GM19452 (cell line): ENCODE results near the gene CERS4.
"Not testable (repeated sequence)": the region's sequence is repeated elsewhere in the genome, so short reads cannot be mapped to it uniquely, and the experiment has no call there.

Experiments used
- ATAC-seq: cut with Tn5 transposase; IDR thresholded peaks from one replicate; pipeline ENCODE4 v1.9.1; 2021; ENCODE audit not compliant: unreplicated experiment

The CERS4 gene

DNA sequence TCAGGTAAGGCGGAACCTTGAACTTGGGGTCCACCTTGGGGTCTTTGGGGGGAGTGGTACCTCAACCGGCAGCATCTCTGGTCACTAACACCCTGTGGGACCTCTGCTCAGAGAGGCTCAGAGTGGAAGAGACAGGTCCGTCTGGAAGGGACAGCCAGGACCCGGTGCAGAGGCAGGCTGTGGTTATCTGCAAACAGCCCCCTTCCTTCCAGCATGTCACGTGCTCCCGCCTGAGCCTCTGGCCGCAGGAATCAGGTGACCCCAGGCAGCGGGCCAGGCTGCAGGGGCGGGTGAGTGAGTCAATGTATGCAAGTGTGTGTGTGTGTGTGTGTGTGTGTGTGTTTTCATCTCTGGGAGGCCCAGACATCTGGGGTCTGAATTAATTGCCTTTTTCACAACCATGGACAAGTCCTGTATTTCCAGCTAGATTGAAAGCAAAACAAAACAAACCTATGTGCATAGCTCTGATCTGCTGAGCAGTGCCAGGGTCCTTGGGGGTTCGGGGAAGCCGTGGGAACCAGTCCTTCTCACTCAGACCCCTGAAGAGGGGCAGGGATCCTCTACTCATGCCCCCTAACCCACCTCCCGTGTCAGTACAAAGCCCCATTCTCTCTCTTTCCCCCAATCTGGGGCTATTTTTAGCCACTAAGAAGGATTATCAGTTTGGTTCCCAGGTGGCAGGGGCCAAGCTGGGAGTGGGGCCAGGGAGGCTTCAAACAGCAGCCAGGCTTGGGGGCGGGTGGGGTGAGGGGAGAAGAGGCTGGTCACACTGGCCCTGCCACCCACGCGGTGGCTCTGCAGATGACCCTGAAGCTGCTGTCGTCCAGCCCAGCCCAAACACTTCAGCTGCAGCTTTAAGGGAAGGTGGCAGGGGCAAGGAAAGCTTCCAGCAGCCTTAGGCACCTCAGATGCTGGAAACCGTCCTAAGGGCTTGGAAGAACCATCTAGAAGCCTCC lies 31.4 kb downstream of the CERS4 start:
- no peak for ATAC-seq

DNA sequence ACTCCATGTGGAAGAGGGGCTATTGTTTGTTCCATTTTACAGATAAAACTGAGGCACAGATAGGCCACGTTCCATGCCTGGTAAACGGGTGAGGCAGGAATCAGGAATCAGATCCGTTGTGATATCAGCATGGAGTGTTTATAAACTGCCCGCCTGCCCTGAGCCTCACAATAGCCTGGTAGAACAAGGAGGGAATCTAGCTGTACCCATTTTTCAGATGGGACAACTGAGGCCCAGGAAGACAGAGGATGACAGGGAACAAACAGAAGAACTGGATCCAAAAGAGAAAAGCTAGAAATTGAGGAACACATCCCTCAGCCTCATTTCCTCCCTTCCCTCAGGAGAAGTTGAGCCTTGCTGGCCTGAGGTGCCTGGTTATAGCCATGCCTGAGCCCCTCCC lies 32.5 kb downstream of the CERS4 start:
- ATAC-seq = no peak

DNA sequence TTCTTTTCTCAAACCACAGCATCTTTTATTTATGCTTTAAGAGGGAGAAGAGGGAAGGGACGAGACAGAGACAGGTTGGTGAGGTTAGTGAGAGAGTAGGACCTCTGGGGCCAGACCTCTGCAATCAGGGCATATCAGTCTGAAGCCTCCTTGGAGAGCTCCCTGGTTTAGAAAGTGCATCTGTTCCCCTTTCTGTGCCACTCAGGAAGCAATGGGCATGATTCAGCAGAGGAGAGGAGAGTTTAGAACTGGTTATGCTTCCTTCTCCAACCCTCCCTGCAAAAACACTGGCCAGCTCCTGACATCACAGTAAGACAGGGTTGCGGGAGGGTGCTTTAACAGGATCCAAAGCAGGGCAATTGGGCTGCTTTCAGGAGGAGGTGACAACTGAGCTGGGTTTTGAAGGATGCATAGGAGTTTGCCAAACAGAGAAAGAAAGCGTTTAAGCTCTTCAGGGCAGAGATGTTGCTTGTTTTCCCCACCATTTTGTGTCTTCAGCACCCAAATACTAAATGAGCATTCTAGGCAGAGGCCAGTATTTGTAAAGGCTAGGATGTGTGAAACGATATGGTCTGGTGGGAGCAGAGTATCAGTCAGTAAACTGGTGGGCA lies 33.1 kb downstream of the CERS4 start:
- ATAC-seq = no peak

DNA sequence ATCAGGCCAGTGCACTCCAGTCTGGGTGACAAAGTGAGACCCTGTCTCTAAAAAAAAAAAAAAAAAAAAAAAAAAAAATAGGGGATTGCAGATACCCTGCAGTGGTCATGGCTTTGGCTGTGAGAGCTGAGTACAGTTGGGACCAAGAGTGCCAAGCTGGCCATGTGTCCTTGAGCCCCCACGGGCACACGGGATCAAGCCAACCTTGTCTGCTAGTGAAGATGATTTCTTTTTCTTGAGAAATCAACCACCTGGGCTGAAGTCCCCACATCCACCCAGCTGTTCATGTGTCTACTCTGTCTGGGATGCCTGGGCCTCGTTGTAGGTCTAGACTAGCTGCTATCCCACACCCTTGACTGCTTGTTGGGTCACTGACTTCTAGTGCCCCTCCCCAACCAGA lies 34.0 kb downstream of the CERS4 start:
- no peak for ATAC-seq

DNA sequence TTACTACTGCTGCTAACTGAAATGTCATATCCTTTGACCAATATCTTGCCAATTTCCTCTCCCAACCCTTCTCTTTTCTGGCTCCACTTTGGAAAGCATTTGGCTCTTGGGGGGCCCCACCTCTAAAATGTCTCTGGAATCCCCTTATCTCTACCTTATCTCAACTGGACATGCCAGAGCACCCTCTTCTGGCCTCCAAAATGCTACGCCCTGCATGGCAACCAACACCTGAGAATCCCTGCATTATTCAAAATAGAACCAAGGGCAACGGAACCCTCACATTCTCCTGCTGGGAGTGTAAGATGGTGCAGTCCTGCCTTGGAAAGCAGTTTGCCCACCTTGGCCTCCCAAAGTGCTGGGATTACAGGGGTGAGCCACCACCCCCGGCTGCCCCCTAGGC lies 35.3 kb downstream of the CERS4 start:
- no peak for ATAC-seq

DNA sequence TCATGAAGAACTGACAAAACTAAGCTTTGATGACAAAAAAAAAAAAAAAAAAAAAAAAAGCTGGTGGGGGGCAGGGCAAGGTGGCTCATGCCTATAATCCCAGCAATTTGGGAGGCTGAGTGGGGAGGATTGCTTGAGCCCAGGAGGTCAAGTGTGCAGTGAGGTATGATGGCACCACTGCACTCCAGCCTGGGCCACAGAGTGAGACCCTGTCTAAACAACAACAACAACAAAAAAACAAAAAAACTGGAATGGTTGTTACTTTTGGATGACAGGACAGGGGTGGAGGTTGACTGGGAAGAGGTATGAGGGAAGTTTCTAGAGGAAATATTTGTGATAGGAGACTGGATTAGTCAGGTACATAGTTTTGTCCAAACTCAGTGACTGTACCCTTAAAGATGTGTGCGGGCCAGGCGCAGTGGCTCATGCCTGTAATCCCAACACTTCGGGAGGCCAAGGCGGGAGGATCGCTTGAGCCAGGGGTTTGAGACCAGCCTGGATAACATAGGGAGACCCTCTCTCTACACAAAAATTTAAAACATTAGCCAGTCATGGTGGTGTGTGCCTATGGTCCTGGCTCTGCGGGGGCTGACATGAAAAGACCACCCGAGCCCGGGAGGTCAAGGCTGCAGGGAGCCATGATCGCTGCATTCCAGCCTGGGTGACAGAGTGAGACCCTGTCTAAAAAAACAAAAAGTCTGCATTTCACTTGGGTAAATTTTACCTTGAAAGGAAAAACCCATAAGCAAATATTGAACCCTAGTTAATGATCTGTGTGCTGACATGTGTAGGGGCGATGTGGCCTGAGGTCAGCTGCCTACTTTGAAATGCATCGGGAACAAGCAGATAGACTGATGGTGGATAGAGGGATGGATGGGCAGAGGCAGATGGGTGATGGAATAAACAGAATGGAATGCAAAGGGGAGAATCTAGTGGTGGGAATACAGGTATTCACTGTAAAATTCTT lies 37.0 kb downstream of the CERS4 start:
- ATAC-seq = no peak

DNA sequence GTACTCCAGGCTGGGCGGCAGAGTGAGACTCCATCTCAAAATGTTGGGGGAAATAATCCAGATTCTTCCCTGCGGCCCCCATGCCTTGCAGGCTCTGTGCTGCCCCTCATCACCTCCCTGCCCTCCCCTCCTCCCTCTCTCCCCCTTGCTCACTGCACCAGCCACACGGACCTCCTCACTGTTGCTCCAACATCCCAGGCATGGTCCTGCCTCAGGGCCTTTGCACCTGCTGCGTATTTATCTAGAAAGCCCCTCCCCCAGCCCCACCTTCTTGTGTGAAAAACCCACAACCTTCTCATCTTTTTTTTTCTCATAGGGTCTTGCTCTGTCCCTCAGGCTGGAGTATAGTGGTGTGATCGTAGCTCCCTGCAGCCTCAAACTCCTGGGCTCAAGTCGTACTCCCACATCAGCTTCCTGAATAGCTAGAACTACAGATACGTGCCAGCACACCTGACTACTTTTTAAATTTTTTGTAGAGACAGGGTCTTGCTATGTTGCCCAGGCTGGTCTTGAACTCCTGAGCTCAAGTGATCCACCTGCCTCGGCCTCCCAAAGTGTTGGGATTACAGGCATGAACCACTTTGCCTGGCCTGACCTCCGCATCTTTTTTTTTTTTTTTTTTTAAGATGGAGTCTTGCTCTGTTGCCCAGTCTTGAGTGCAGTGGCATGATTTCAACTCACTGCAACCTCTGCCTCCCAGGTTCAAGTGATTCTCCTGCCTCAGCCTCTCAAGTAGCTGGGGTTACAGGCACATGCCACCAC lies 38.1 kb downstream of the CERS4 start:
- not testable (repeated sequence) for ATAC-seq

DNA sequence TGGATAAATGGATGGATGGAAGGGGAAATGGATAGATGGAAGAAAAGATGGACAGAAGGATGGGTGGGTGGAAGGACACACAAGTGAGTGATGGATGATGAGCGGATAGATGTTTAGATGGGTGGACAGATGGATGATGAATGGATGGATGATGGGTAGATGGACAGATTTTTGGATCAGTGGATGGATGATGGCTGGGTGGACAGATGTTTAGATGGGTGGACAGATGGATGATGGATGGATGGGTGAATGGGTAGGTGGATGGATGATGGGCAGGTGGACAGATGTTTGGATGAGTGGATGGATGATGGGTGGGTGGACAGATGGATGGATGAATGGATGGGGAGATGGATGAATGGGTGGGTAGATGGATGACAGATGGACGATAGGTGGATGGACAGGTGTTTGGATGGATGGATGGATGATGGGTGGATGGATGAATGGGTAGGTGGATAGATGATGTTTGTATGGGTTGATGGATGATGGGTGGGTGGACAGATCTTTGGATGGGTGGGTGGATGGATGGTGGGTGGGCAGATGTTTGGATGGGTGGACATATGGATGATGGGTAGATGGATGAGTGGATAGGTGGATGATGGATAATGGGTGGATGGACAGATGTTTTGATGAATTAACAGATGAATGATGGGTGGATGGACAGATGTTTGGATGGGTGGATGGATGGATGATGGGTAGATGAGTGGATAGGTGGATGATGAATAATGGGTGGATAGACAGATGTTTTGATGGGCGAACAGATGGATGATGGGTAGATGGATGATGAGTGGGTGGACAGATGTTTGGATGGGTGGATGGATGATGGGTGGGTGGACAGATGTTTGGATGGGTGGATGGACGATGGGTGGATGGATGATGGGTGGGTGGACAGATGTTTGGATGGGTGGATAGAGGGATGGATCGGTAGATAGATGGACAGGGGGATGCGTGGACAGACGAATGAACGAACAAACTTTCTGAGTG lies 39.5 kb downstream of the CERS4 start:
- ATAC-seq = no peak

DNA sequence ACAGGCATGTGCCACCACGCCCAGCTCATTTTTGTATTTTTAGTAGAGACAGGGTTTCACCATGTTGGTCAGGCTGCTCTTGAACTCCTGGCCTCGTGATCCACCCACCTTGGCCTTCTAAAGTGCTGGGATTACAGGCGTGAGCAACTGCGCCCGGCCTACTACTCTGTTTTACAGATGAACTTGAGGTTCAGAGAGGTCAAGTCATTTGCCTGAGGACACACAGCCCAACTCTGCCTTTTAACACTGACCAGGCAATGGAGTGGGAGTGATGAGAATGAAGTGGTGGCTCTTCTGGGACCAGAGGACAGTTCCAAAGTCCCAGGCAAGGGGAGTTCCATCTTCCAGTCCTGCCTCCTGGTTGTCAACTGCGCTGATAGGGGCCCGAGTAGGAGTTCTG lies 41.4 kb downstream of the CERS4 start:
- no peak for ATAC-seq

DNA sequence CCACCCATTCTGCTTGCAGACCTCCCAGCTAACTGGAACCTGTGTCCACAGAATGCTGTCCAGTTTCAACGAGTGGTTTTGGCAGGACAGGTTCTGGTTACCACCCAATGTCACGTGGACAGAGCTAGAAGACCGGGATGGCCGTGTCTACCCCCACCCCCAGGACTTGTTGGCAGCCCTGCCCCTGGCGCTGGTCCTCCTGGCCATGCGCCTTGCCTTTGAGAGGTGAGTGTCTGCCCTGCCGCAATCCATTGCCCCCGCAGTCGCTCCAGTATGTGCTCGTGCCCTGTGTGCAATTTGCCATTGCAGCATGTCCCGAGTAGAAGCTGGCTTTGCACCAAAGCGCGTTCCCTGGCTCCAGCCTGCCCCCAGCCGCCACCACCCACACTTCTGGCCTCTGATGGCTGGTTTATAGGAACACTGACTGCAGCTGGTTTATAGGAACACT lies 41.9 kb downstream of the CERS4 start:
- no peak for ATAC-seq

DNA sequence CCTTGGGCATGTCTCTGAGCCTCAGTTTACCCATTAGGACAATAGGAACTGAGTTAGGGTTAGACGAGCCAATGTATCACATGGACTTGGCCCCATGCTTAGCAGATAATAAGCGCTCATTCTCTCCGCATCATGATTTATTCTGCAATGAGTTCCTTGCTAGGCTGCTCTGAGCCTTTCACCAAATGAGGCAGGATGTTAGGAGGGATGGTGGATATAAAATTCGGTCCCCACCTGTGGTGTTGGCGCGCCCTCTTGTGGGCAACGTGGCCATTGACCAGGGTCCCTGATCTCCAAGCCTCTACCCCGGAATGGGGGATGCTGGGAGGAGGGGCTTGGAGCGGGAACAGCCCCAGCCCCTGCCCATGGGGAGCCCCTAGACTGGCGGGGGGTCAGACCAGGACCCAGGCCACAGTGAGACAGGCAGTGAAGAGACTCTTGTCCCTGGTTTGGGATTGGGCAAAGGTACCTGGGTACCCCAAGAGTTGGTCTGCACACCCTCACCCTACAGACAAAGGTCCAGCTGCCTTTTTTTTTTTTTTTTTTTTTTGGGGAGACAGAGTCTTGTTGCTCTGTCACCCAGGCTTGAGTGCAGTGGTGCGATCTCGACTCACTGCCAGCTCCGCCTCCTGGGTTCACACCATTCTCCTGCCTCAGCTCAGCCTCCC lies 43.9 kb downstream of the CERS4 start:
- ATAC-seq = no peak

DNA sequence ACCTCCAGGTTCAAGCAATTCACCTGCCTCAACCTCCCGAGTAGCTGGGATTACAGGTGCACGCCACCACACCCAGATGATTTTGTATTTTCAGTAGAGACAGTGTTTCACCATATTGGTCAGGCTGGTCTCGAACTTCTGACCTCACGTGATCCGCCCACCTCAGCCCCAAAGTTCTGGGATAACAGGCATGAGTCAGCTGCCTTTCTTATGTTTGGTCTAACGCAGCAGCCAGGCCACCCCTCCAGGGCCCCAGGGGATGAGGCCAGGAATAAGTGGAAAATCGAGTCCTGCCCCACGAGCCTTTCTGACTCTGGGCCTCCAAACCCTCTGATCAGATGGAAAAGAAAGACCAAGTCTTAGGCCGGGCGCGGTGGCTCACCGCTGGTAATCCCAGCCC lies 44.5 kb downstream of the CERS4 start:
- ATAC-seq = no peak

DNA sequence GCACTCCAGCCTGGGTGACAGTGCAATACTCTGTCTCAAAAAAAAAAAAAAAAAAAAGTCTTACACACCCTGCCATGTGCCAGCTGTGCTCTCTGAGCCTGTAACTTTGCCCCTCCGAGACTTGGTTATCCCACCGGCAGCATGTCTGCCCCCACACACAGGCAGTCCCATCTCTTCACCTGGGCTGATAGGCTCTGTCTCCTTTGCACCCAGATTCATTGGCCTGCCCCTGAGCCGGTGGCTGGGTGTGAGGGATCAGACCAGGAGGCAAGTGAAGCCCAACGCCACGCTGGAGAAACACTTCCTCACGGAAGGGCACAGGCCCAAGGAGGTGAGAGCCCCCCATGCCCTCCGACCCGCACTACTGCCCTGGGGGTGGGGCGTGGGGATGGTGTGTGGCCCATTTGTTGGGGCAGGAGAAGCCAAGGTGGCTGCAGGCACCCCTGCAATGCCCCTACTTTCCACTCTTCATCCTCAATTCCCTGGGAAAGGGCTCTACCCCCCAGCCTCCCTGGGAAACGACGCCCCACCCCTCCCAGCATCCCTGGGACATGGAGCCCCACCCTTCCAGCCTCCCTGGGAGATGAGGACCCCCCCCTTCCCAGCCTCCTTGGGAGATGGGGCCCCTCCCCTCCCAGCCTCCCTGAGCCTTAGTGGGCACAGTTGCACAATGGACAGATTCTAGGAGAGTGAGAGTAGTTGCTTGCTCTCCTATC lies 45.3 kb downstream of the CERS4 start:
- no peak for ATAC-seq

DNA sequence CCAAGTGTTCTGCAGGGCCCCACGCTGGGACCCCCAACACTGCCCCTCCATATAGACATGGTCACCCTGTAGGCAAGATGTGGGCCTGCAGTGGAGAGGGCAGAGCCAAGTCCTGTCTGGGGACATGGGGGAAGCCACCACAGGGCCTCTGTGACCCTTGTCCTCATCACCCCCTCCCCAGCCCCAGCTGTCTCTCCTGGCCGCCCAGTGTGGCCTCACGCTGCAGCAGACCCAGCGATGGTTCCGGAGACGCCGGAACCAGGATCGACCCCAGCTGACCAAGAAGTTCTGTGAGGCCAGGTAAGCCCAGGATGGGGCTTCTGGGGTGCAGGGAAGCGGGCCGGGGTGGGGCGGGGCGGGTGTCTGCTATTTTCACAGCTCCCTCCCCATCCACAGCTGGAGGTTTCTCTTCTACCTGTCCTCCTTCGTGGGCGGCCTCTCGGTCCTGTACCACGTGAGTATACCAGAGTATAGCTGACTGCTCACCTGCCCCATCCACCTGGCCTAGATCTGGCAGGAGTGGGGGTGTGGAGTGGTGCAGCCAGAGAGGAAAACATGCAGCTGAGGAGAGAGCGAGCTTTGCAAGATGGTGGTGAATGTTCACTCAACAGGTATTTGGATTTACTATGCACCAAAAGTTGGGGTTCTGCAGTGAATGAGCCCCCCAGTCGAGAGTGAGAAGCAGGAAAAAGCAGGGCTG lies 46.4 kb downstream of the CERS4 start:
- ATAC-seq = no peak

DNA sequence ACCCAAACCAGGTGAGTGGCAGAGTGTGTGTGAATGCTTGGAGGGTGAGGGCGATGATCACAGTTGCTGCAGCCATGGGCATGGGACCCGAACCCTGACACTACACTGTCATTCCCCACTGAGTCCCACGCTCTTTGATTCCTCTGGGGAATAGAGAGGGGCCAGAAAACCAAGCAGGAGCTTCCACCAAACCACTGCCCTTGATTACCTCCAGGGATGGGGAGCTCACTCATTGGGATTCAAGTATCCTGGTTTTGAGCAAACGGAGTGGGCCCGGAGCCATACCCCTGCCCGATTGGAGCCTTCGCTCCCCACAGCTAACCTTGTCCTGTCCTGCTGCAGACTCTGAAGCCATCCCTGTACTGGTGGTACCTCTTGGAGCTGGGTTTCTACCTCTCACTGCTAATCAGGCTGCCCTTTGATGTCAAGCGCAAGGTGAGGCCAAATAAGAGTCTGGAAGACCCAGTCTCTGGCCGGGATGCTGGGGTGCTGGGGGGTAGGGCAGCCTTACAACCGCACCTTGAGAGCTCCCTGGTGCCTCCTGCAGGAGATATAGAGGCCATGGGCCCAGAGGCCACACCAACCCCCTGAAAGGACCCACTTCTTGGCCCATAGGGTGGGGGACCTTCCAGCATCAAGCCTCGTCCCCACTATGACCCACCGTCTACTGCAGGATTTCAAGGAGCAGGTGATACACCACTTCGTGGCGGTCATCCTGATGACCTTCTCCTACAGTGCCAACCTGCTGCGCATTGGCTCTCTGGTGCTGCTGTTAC lies 47.3 kb downstream of the CERS4 start:
- ATAC-seq = no peak

DNA sequence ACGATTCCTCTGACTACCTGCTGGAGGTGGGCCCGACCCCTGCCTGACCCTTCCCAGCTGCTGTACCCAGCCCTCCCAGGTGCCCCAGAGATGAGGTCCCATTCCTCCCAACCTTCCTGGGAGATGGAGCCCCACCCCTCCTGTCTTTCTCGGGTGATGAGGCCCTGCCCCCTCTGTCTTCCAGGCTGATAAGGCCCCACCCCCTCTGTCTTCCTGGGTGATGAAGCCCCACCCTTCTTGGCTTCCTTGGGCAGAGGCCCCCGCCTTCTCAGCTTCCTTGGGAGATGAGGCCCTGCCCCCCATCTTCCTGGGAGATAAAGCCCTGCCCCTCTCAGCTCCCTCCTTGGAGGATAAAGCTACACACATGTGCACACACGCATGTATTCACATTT lies 47.9 kb downstream of the CERS4 start:
- ATAC-seq = no peak
